NCI-H2029 treated with DMSO at 0.1 percent for 48 hours (cell line): ENCODE results near the gene ASB13.

Source experiments
- DNase-seq: peaks from one replicate; lab custom pipeline; 2025; lab: John Stamatoyannopoulos, UW

Gene ASB13

GRCh38 chr10:5669604-5670003 lies 3.2 kb upstream of the ASB13 start:
- no peak for DNase-seq

GRCh38 chr10:5668429-5668828 lies 2.0 kb upstream of the ASB13 start:
- no peak for DNase-seq

GRCh38 chr10:5666841-5667630 lies 641 bp upstream of the ASB13 start:
- DNase-seq = no peak

- no peak for DNase-seq
Measured at GRCh38 chr10:5665373-5666007, 905 bp downstream of the ASB13 start.

- DNase-seq = no peak
Measured at GRCh38 chr10:5663692-5664427, 2.5 kb downstream of the ASB13 start.

- DNase-seq = no peak
Measured at GRCh38 chr10:5662708-5663579, 3.5 kb downstream of the ASB13 start.

GRCh38 chr10:5661043-5661442 lies 5.4 kb downstream of the ASB13 start:
- no peak for DNase-seq

- no peak for DNase-seq
Measured at GRCh38 chr10:5659702-5660528, 6.5 kb downstream of the ASB13 start.

DNA sequence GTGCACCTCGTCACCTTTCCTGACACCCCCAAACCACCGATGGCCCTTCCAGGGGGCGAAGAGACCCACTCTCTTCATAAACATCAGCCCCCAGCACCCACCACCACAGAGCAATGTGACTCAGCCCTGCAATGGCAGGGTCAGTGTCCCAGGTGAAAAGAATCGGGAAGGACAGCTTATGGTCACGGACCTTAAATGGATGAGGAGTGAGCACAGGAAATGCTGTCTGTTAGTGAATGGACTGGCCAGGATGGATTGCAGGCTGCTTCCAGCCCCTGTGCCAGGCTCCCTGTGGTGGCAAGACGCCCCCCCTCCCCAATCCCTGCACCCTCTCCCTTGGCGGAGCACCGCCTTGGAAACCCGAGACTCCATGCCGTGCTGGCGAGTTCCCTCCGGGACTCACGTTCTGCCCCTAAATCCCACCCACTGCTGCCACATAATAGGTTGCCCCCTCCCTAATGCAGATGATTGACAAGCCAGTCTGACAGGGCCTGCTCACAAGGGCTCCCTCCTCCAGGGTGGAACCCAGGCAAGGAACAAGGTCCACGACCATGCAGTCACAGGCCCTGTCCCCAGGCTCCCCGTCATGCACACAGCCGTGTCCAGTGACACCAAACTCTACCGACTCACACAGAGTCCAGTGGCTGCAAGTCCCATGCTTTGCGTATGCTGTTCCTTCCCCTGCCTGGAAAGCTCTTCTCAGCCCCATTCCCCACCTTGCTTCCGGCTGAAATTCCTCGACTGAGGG lies 7.3 kb downstream of the ASB13 start:
- DNase-seq = no peak

- no peak for DNase-seq
Measured at GRCh38 chr10:5656737-5657579, 9.4 kb downstream of the ASB13 start.

DNA sequence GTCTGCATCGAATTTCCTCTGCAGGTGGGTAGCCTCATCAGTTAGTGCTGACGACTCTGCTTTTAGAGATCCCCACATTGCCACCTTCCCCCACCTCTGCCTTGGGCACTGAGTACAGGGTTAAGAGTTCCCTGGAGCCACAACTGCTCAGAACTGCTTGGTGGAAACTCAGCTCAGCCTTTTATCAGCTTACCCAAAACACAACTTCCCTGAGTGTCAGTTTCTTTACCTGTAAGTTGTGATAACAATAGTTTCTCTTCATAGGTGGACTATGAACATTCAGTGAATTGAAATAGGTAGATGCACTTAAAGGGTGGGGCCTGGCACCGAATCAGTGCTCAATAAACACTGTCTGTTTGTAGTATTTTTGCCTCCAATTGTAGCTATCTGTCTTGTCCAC lies 11.3 kb downstream of the ASB13 start:
- DNase-seq = no peak

DNA sequence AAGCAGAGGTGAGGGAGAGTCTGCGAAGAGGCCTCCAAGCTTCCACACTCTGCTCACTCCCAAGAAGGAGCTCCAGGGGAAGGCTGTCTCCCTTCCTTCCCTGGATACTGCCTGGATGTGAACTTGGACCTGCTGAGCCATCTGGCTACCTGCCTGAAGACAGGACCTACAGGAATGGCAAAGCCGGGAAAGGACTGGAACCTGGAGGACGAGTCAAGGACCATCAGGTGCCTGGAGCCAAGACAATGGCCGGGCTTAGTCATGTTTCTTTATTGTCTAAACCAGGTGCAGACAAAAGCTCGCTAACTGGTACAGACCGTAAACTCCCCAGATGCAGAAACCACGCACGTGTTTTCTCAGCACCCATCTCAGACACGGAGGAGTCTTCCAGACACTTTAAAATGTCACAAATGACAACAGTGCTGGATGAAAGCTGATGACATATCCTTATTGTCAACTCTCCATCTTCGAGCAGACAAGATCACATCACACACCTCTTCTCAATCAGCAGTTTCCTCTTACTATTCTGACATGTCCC lies 12.1 kb downstream of the ASB13 start:
- peak; percentile 42 for DNase-seq

DNA sequence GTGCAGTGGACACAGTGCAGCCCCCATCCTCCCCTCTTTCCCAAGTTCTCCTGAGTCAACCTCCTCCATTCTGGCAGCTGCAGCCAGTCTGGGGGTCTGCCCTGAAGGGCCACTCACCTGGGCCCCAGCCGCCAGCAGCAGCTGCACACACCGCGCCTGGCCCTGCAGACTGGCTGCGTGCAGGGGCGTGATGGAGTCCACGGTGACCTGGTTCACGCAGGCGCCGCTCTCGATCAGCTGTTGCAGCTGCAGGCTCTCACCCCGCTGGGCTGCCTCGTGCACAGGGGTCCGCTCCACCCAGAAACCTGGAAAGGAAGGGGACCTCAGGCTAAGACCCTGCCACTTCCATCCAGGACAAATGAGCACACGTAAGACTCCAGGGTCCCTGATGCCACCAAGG lies 13.6 kb downstream of the ASB13 start:
- no peak for DNase-seq

DNA sequence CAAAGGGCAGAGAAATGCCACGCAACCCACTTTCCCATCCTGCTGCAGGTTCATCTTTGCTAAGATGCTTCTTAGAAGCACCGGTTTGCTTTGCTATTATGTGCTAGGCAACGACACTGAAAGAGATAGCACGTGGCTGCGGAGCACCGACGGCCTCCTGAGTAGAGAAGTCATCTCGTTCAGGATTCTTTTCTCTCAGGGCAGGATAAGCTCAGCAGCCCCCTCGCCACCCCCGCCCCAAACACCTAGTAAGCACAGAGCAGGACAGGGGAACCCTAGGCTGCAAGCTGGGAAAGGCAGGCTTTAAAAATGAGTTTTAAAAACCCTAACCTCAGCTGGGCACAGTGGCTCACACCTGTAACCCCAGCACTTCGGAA lies 15.0 kb downstream of the ASB13 start:
- DNase-seq = no peak

GRCh38 chr10:5650664-5651387 lies 15.6 kb downstream of the ASB13 start:
- DNase-seq = no peak

- no peak for DNase-seq
Measured at GRCh38 chr10:5649746-5650145, 16.6 kb downstream of the ASB13 start.

DNA sequence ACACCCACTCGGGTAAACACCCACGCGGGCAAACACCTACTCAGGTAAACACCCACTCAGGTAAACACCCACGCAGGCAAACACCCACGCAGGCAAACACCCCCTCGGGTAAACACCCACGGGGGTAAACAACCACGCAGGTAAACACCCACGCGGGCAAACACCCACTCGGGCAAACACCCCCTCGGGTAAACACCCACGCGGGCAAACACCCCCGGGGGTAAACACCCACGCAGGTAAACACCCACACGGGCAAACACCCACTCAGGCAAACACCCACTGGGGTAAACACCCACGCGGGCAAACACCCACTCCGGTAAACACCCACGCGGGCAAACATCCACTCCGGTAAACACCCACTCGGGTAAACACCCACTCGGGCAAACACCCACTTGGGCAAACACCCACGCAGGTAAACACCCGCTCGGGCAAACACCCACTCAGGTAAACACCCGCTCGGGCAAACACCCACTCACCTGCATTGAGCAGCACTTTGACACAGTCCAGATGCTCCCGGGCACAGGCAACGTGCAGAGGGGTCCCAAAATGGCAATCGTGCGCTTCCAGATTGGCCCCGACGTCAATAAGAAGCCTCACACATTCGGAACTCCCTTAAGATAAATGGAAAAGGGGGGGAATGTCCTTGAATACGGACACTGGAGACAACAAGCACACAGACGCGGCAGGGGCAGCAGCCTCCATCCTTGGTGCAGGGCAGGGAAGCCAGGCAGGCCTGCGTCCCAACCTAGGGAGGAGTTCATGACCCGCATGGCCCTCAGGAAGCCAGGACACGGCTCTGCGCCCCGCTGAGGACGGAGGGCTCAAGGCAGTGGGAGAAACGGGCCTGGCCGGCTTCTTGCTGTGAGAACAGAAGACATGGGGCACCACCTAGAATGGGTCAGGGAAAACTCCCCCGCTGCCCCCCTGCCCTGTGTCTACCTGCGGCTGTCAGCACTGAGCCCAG lies 17.6 kb downstream of the ASB13 start:
- no peak for DNase-seq
